NT2/D1 (cell line): ENCODE measurements around the gene DOK6.

ENCODE experiments used
- DNase-seq: peaks from one replicate; pipeline ENCODE4 v3.0.0-alpha.2; 2011; ENCODE audit warnings: low read depth, low spot score
- H3K27me3 ChIP-seq: 2 replicates; pipeline ENCODE4 v1.6.0; 2011; ENCODE audit warnings: mild to moderate bottlenecking; ENCODE audit not compliant: insufficient read length, insufficient read depth
- H3K36me3 ChIP-seq: 2 replicates; pipeline ENCODE4 v1.6.1; 2011; ENCODE audit warnings: mild to moderate bottlenecking, low read length, mixed read lengths; ENCODE audit not compliant: insufficient read depth, insufficient read length
- H3K4me1 ChIP-seq: 2 replicates; pipeline ENCODE4 v1.5.1; 2011; ENCODE audit not compliant: insufficient read depth, insufficient read length
- H3K4me3 ChIP-seq: 2 replicates; pipeline ENCODE4 v1.5.1; 2011; ENCODE audit warnings: low read depth; ENCODE audit not compliant: insufficient read length
- H3K9ac ChIP-seq: 2 replicates; pipeline ENCODE4 v1.6.0; 2011; ENCODE audit warnings: low read depth; ENCODE audit not compliant: insufficient read length
- H3K9me3 ChIP-seq: 2 replicates; pipeline ENCODE4 v1.5.1; 2011; ENCODE audit warnings: mild to moderate bottlenecking, low read length; ENCODE audit not compliant: insufficient read depth
- SUZ12 ChIP-seq: IDR thresholded peaks from 2 replicates; pipeline ENCODE4 v1.6.1; 2011; ENCODE audit not compliant: insufficient read length, insufficient read depth; ENCODE audit errors: extremely low read depth
- YY1 ChIP-seq: IDR thresholded peaks from 2 replicates; pipeline ENCODE4 v1.6.1; 2011; ENCODE audit not compliant: insufficient read length, insufficient read depth
- ZNF274 ChIP-seq: IDR thresholded peaks from 2 replicates; pipeline ENCODE4 v1.6.1; 2011; ENCODE audit warnings: mild to moderate bottlenecking, low read depth, low read length

DOK6 gene

DNA sequence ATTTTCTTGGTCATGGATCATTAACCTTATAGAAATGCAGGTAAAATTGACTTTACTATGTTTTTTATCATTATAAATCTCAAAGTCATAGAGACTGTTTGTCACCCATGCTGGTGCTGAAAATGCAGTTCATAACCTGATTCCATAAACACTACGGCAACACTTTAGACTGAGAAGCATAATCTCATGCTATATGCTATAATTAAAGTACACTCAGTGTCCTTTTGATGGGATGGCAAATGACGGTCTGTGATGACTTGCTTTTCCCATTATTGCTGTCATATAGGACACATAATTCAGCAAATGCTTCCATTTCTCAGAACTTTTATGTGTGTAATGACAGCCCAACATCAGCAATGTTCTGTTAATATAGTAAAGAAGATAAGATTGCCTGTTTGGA lies 384.1 kb downstream of the DOK6 start:
- Histone ChIP-seq H3K36me3 (no peaks in the 10 kb centered on the region), H3K9ac (no peak overlapping the region), H3K9me3 (no peaks in the 10 kb centered on the region), H3K27me3 (no peaks in the 10 kb centered on the region), H3K4me1 (no peaks in the 10 kb centered on the region), H3K4me3 (no peak overlapping the region)
- no peak for TF ChIP-seq SUZ12
- TF ChIP-seq ZNF274: no peak
- TF ChIP-seq YY1: no peak
- DNase-seq: no peak

- Histone ChIP-seq H3K4me3 (no peak overlapping the region), H3K9me3 (no peaks in the 10 kb centered on the region), H3K36me3 (no peaks in the 10 kb centered on the region), H3K4me1 (no peaks in the 10 kb centered on the region), H3K9ac (no peak overlapping the region), H3K27me3 (no peaks in the 10 kb centered on the region)
- DNase-seq: no peak
- no peak for TF ChIP-seq YY1
- TF ChIP-seq SUZ12: no peak
- no peak for TF ChIP-seq ZNF274
Measured at GRCh38 chr18:69785466-69785865, 384.8 kb downstream of the DOK6 start.

DNA sequence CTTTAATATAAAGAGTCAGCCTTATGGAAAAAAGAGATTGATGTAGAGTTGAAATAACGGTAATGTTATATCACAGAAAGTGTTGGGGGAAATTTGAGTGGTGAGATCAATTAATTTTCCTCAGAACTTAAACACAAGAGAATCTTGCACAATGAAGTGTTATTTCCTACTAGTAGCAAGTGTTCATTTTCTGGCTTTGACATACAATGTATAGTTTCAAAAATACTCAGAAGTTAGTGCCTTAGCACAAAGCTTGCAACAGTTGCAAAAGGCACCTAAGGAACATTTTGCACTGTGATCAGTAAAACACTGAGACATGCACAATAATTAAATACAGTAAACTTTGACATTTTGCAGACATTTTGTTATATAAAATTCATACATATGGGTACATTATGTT lies 385.7 kb downstream of the DOK6 start:
- TF ChIP-seq ZNF274 (no peak), YY1 (no peak), SUZ12 (no peak)
- Histone ChIP-seq H3K9ac (no peak overlapping the region), H3K4me3 (no peak overlapping the region), H3K4me1 (no peaks in the 10 kb centered on the region), H3K27me3 (no peaks in the 10 kb centered on the region), H3K9me3 (no peaks in the 10 kb centered on the region), H3K36me3 (no peaks in the 10 kb centered on the region)
- no peak for DNase-seq

GRCh38 chr18:69787825-69788547 lies 387.3 kb downstream of the DOK6 start:
- Histone ChIP-seq H3K4me1 (no peaks in the 10 kb centered on the region), H3K4me3 (no peak overlapping the region), H3K27me3 (no peaks in the 10 kb centered on the region), H3K9ac (no peak overlapping the region), H3K9me3 (no peaks in the 10 kb centered on the region), H3K36me3 (no peaks in the 10 kb centered on the region)
- DNase-seq: no peak
- TF ChIP-seq ZNF274: no peak

- H3K9ac ChIP-seq: no peak overlapping the region
- DNase-seq: no peak
- no peak for TF ChIP-seq YY1
Measured at GRCh38 chr18:69789794-69790193, 389.1 kb downstream of the DOK6 start.

GRCh38 chr18:69790649-69791048 lies 390.0 kb downstream of the DOK6 start:
- H3K9me3 ChIP-seq: no peaks in the 10 kb centered on the region
- no peaks in the 10 kb centered on the region for H3K27me3 ChIP-seq
- no peak for DNase-seq
- H3K4me3 ChIP-seq: no peak overlapping the region
- no peak overlapping the region for H3K9ac ChIP-seq
- H3K36me3 ChIP-seq: no peaks in the 10 kb centered on the region
- TF ChIP-seq YY1 (no peak), SUZ12 (no peak), ZNF274 (no peak)
- H3K4me1 ChIP-seq: no peaks in the 10 kb centered on the region

More at GRCh38 chr18:69789794-69790193, 389.1 kb downstream of the DOK6 start:
- H3K4me3 ChIP-seq: no peak overlapping the region
- H3K4me1 ChIP-seq: no peaks in the 10 kb centered on the region
- H3K27me3 ChIP-seq: no peaks in the 10 kb centered on the region
- no peaks in the 10 kb centered on the region for H3K36me3 ChIP-seq
- H3K9me3 ChIP-seq: no peaks in the 10 kb centered on the region

DNA sequence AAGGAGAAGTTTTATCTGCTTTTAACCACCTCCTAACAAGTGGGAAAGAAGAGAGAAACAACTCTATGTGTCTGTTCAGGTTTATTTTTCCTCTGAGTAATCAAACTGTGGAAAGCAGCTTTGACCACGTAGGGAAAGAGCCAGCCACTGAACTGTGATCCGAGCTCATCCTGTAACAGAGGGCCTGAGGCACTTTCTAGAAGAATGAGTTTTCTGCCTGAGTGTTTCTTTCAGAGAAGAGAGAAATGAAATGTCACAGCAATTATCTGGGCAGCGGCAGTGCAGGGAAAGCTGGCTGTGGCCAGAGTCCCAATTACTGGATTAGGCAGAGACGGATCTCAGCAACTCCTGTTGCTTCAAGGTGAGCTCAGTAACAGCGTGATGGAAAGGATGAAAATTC lies 395.1 kb downstream of the DOK6 start:
- H3K27me3 ChIP-seq: no peaks in the 10 kb centered on the region
- DNase-seq: no peak
- no peaks in the 10 kb centered on the region for H3K9me3 ChIP-seq
- no peaks in the 10 kb centered on the region for H3K36me3 ChIP-seq
- H3K4me1 ChIP-seq: peaks cover 2% of the 10 kb centered on the region
- TF ChIP-seq SUZ12: no peak
- TF ChIP-seq YY1: no peak
- no peak for TF ChIP-seq ZNF274
- H3K9ac ChIP-seq: no peak overlapping the region
- no peak overlapping the region for H3K4me3 ChIP-seq
